Limb (tissue), 2 donors: ENCODE data around the gene PHRF1.
"Not testable (repeated sequence)": the region's sequence is repeated elsewhere in the genome, so short reads cannot be mapped to it uniquely, and the experiment has no call there.

Source experiments
- DNase-seq, 2 donors: peaks; one replicate each; pipeline ENCODE4 v3.0.0-alpha.2; 2016; ENCODE audit errors: extremely low spot score in 2 of 2

Gene PHRF1

DNA sequence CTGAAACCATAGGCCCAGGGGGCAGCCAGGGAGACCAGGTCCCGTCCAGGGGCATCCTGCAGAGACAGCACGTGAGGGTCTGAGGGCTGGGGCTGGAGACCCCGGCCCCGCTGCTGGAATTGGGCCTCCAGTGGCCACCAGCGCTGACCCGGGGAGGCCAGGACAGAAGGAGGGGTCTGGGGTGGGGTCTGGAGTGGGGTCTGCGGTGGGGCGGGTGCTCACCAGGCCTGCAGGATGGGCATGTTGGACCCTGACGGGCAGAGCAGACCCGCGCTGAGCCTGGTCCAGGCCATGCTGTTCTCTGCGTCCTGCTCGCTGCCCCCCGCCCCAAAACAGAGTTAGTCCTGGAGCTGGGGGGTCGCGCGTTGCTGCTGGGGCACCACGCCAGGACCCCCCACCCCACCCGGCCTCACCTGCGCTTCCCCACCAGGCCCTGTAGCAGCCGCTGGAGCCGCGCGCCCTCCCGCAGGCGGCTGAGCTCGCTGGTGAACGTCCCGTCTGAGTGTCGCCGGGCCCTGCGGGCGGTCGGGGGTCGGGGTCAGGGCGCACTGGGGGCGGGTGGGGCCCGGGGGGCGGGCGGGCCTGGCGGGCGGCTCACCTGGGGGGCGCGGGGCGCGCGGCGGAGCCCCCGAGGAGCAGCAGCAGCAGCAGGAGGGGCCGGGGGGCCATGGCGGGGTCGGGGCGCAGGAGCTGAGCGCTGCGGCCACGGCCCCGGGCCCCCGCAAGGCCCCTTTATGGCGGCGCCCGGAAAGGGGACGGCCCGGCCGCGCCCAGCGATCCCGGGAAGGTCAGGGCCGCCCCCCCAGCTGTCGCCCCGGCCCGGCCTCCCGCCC is 50.4 kb downstream of the PHRF1 start, which contains the start of gene SCT:
Gene SCT, minus strand, starts transcription at position 707 of the 833 bp plus-strand sequence. Its CDS starts 38 bp downstream, at position 669.
- DNase-seq: peak in 1 of 2 donors; percentile 49

DNA sequence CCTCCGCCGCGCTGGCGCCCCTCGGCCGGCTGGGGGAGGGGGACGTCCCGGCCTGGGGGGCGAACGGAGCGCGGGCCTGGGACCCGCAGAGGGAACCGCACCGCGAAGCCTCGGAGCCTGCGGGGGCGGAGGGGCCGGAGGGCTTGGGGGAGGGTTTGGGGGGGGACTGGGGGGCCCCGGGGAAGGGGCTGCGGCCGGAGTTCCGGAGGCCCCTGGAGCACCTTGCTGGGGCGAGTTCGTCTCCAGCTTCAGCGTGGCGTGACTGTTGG is 51.0 kb downstream of the PHRF1 start:
- peak in 1 of 2 donors; percentile 35 for DNase-seq

GRCh38 chr11:628056-628455 is 51.8 kb downstream of the PHRF1 start:
- DNase-seq: peak in 1 of 2 donors; percentile 29

DNA sequence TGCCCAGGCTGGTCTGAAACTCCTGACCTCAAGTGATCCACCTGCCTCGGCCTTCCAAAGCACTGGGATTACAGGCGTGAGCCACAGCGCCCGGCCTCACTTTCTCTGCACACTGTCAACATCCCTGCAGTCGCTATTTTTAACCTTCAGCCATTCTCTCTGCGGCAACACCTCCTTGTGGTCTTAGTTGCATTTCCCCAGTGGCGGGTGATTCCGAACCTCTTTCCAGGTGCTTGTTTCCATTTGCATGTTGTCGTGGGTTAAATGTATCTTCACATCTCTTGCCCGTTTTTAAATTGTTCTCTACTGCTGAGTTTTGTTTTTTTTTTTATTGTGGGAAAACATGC is 52.9 kb downstream of the PHRF1 start:
- peak in 1 of 2 donors; percentile 26 for DNase-seq

DNA sequence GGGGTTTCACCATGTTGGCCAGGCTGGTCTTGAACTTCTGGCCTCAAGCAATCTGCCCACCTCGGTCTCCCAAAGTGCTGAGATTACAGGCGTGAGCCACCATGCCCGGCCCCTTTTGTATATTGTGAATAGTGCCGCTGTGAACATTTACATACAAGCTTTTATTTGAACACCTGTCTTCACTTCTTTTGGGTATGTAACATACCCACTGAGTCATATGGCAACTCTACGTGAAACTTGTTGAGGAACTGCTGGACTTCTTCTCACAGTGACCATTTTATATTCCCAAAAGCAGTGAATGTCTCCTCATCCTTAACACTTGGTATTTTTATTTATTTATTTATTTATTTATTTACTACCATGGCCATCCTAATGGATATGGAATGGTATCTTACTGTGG is 54.6 kb downstream of the PHRF1 start:
- DNase-seq: no peak

DNA sequence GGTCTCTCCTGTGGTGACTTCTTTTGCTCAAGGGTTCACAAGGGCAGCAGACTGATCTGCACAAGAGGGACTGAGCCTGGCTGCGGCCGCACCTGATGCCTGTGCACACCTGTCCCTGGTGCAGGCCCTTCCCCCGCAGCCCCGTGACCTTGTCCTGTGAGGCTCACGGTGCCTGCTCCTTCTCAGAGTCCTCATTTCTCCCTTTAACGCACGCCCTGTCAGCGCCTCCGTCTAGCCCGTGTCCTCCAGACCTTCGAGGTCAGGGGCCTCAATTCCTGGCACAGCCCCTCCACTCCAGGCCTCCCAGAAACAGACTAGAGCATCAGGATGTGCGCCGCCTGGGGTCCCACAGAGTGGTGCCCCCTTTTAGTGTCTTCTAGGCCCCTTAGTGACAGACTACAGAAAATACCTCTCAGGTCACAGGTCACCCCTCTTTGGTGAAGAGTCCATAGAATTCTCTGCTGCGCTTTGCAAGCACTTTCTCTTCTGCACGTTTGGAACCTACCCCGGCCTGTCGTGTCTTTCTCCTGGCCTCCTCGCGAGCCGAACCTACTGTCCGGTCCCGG is 59.8 kb downstream of the PHRF1 start:
- no peak for DNase-seq

- DNase-seq: no peak
Measured at GRCh38 chr11:636511-637332, 60.5 kb downstream of the PHRF1 start, which contains the start of gene DRD4. TSS of gene DRD4 (plus strand) at chr11:637269. CDS start at chr11:637305, 36 bp downstream.

GRCh38 chr11:637333-637592 is 61.0 kb downstream of the PHRF1 start:
- DNase-seq: no peak

GRCh38 chr11:637593-638521 is 61.6 kb downstream of the PHRF1 start:
- DNase-seq: no peak

DNA sequence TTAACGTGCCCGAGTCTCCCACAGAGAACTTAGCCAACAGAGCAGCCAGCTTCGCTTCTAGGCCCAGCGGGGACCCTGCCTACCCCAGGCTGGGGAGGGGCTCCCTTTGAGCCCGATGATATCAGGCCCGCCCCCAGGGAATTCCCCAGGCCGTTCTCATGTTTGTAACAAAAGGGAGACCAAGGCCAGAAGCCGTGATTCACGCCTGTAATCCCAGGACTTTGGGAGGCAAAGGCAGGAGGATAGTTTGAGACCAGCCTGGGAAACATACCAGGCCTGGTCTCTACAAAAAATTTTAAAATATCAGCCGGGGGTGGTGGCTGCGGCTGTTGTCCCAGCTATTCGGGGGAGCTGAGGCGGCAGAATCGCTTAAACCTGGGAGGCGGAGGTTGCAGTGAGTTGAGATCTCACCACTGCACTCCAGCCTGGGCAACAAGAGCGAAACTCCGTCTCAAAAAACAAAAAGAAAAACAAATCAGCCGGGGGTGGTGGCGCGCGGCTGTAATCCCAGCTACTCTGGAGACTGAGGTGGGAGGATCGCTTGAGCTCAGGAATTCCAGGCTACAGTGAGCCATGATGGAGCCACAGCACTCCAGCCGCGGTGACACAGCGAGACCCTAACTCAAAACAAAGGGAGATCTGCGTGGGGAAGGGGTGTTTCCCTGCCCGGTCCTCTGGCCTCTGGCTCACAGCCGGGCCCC is 62.5 kb downstream of the PHRF1 start:
- no peak for DNase-seq

GRCh38 chr11:639332-639955 is 63.2 kb downstream of the PHRF1 start:
- no peak for DNase-seq

GRCh38 chr11:640021-640706 is 63.9 kb downstream of the PHRF1 start:
- DNase-seq: no peak

- DNase-seq: no peak
Measured at GRCh38 chr11:641806-642370, 65.6 kb downstream of the PHRF1 start.

DNA sequence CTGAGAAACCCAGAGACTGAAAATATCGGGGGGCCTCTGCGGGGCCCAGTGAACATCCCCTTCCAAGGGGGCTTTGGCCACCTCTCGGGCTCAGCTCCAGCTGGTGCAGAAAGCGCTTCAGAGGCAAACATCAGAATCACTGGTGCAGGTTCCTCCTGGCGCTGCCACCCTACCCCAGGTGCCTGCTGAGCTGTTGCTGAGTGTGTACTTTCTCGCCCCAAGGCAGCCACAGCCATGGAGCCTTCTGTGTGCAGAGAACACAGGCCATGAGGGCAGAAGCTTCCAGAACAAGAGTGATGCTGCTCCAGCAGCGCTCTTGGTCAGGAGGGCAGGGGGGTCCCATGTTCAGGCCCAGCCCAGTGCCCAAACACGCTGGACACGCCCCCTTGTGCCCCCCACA is 67.1 kb downstream of the PHRF1 start:
- DNase-seq: no peak

- DNase-seq: no peak
Measured at GRCh38 chr11:643849-644738, 67.8 kb downstream of the PHRF1 start.

- DNase-seq: no peak
Measured at GRCh38 chr11:645536-645935, 69.3 kb downstream of the PHRF1 start.

DNA sequence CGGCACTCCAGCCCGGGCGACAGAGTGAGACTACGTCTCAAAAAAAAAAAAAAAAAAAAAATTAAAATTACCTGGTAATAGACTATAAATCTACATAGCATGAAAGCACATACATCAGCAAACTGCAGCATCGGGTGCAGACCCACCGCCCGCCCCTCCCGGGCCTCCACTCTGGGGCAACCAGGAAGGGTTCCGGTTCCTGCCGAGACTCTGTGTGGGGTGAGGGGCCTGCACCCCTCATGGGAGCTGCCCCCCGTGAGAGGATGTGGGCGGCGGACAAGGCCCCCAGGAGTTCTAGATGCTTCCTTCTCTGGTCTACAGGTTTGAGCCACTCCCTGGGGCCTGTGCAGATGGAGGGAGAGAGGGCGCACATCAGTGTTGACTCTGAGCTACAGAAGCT is 69.9 kb downstream of the PHRF1 start:
- DNase-seq: no peak

- not testable (repeated sequence) for DNase-seq
Measured at GRCh38 chr11:647672-648158, 71.4 kb downstream of the PHRF1 start.
